Activated naive CD4-positive, alpha-beta T cell (primary cell): ENCODE results near the gene LIFR.

Experiments
- DNase-seq, 4 experiments: peaks; one replicate each; lab custom pipeline; 2025; lab: John Stamatoyannopoulos, UW

LIFR gene

DNA sequence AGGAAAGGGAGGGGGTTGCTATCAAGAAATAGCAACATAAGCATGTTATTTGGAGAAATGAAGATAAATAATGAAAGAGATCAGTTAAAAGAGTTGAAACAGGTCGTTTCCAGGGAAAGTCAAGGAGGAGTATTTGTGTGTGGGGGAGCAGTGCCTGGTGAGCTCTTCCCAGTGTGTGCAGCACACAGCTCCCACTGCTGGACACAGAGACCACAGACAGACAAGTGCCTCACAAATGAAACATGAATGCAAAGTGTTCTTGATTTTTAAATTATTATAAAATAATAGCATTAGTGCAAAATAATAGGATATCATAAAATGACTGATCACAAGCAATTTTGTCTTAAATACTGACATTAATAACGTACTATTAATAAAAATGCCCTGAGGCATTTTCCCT lies 40.8 kb downstream of the LIFR start:
- no peak for DNase-seq

- DNase-seq: no peak
Measured at GRCh38 chr5:38515092-38515491, 41.4 kb downstream of the LIFR start.

- no peak for DNase-seq
Measured at GRCh38 chr5:38509185-38509584, 47.3 kb downstream of the LIFR start.

- no peak for DNase-seq
Measured at GRCh38 chr5:38506302-38506701, 50.1 kb downstream of the LIFR start.

DNA sequence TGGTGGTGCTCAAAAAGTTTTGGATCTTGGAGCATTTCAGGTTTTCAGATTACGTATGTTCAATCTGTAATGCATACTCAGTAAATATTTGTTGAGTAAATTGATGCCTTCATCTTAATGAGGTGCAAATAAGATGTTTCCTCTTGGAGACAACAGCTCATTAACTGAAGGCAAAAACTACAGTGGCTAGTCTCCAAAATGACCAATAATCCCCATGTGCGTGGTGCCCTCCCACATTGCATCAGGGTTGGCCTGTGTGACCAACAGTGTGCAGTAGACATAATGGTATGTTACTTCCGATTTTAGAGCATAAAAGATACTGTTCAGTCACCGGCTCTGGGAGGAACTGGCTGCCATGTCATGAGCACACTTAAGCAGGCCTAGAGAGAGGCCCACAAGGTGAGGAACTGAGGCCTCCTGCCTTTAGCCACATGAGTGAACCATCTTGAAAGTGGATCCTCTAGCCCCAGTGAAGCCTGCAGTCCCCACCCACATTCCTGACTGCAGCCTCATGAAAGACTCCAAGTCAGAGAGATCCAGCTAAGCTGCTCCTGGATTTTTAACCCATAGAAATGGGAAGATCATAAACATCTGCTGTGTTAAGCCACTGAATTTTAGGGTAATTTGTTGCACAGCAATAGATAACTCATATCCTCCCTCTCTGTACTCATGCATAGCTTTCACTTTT lies 55.7 kb downstream of the LIFR start:
- no peak for DNase-seq

DNA sequence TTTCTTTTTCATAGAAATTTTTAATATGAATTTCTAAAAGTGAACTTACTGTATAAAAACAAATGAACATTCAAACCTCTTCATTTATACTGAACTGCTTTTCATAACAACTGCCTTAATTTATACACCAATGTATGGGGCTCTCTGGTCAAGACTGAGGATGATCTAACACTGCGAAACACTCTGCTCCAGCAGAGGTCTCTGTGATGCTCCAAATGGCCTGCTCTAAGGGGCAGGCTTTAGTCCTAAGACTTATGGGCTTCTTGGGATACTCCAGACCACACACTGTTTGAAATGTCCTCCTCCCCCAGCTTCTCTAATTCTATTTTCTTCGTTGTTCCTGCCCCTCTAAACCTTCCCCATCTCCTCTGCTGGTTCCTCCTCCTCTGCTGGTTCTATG lies 58.5 kb downstream of the LIFR start:
- DNase-seq: no peak

DNA sequence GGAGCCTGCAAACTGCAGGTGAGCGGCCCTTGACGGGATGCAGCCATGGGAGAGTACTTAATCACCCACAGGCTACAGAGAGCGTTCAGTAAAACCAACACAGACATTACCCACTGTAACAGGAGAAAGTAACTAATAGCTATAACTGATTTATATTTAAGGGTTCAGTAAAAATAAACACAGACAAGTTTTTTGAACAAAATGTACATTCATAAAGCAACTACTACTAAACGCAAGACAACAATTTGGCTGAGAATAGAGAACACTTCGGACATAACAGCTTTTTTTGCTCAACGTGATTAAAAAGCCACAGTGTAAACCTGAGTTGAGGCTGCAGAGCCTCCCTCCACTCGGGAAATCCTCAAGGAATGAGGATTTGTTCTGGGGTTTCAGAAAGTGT lies 61.7 kb downstream of the LIFR start:
- no peak for DNase-seq

DNA sequence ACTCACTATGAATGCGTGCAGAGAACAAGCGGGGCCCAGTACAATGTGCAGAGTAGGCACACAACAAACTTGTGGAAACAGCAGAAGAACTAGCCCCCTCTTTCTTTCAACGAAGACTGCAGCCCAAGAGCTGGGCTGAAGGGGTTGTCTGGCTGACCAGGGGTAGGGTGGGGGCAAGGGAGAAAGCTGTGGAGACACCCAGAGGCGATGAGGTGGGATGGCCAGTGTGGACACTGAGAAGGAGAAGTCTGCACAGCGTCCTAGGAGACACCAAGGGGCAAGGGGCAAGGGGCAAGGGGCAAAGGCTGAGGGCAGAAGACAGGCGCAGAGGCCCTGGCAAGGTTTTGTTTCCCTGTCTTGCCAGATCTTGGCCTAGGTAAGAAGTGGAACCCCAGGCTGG lies 62.3 kb downstream of the LIFR start:
- DNase-seq: no peak

DNA sequence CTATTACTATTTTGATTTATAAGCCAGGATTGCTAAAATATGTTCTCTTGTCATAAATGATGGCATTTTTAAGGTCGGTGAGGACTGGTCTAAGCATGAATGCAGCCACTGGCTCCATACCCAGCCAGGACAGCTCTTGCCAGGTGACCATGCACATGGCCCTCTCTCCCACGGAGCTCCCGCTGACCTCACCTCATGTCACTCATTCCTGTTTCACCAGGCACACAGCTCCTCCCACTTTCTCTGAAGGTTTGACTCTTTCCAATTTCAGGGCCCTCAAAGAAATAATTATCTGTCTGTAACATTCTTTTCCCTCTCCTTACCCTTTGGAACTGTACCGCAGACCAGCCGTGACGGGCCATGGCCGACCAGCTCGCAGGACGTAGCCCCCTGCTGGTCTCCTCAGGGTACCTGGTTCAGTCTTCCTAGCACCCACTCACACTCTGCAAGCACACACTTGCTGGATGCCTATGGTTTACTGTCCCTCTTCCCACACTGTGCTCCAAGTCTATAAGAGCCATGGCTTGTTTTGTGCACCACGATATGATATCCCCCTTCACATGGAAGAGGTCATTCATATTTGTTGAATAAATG lies 72.5 kb downstream of the LIFR start:
- DNase-seq: no peak

DNA sequence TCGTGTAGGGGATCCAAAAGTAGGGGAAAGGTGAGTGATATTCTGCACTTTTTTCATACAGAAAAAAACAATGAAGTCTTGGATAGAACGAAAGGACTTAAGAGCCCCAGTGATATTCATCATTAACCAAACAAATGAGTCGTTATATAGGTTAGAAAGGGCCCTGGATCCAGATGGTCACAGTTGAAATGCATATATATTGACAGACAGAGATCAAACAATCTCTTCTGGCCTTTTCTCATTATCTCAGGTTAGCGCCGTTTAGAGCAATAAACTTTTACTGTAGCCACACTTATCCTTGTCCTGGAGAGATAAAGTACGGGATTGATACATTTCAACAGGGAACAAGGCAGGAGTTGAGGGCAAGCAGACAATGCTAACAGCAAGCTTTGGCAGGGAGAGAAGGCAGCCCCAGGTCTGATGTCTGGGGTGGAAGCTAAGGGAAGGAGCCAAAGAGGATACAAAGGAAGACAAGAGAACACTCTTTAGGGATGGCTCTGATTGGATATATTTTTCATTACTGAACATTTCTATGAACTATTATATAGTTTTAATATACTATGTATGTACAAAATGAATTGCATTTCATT lies 77.0 kb downstream of the LIFR start:
- DNase-seq: no peak

- no peak for DNase-seq
Measured at GRCh38 chr5:38478878-38479277, 77.6 kb downstream of the LIFR start.

GRCh38 chr5:38478166-38478565 lies 78.3 kb downstream of the LIFR start:
- no peak for DNase-seq

DNA sequence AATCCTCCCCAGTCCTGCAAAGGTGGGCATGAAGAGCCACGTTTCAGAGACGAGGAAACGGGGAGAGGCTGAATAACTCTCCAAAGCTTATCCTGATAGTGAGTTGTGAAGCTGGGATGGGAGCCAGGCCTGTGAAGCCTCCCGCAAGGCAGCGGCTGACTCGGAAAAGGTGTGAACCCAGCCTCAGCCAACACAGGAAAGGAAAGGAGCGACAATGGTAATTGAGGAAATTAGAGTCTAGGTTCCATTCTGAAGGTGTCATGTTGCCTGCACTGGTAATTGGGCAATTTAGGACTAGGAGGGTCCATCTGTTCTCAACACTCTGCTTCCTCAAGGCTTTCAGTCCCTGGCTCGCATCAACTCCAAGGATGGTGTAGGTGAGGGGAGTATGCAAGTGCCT lies 83.4 kb downstream of the LIFR start:
- DNase-seq: no peak

DNA sequence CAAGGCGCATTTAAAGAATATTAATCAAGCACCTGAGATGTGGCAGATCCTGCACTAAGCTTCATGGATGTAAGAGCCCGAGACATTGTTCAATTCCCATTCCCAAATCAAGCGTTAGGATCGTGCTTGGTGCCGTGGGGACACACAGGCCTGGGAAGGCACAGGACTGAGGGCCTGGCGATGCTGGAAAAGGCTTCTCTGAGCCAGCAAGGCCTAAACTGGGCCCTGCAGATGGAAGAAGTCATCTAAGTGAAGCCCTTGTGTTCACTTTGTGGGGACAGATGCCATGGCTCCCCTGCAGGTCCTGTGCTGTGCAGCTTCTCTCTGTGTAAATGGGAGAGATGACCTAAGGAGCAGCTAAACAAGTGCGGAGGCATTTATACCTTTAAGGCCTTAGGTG lies 83.9 kb downstream of the LIFR start:
- DNase-seq: no peak

GRCh38 chr5:38471709-38472108 lies 84.7 kb downstream of the LIFR start:
- no peak for DNase-seq

DNA sequence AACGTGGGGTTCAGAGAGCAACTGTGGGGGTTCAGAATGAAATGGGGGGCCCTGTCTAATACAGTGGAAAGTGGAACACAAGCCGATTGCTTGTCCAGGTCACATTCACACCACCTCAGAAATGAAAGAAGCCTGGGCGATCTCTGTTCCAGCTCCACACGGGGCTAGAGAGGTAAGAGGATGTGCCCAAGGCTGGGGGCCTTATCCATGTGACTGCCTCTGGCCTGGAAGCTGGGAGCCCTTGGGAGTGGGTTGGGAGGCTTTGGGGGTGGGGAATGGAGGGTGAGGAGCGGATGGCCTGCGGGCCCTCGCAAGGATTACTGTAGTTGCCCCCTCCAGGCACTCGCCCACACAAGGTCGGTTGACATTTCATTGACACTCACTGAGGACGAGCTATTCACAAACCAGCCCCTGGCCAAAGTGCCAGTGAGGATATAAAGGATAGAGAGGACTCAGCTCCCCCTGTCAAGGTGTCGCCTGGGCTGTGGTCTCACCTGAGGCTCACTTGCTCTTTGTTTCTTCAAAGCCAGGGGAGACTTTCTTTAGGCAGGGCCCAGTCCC lies 86.7 kb downstream of the LIFR start:
- DNase-seq: no peak

DNA sequence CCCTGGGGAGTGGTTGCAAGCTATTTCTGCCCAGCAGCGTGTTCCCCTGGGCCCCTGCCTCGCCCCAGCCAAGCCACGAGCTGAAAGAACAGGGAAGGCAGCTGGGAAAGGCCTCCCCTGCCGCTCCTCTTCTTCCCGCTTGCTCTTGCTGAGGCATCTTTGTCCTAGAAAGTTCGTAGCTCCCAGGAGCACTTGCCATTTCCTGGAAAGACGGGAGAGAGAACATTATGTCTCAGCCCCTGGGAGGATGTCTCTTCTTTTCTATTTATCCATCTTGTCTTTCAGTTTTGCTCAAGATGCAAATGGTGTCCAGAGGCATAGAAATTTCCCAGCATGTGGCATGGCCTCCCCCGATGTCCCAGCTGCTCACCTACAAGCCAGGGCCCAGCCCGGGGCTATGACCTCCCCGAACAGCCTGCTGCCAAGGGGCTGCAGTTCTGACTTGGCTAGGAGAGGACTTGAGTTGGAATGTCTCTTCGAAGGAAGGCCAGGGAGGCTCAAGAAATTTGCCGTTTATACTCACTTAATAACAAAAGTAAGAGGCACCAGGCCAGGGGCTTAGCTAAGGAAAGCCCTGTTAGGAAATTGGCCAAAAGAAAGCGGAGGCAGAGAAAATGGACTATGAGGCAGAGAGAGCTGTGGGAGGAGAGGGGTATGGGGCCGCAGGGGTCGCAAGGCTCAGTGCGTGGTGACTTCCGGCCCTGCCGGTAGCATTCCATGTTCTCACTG lies 87.3 kb downstream of the LIFR start:
- no peak for DNase-seq

GRCh38 chr5:38468202-38468673 lies 88.2 kb downstream of the LIFR start:
- DNase-seq: no peak

DNA sequence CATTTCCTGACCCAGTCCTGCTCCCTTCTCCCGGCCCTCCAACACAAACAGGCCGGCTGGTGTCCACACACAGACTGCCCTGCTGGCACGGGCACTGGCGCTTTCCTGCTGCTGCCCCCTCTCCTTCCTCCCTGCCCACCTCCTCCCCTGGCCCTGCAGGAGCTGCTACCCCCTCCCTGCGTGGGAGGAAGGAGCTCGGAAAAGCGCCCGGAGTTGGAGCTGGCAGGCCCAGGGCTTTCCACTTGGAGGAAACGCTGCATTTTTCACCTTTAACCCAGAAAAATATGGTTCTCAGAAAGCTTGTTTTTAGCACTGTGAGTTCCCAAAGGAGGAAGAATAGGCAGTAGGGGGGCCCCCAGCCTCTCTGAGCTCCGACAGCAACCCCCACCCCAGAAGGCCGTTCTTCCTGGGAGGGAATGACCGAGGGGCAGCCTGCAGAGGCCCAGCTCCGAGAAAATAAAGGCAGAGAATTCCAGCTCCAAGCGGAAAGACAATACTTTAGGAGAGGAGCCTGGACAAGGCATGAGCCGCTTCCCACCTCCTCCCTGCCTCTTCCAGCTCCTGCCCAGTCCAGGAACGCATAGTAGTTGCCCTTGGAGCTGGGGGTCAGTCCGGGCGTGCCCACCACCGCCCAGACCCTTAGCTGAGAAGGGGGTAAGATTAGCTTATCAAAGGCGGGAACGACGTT lies 88.9 kb downstream of the LIFR start:
- no peak for DNase-seq

DNA sequence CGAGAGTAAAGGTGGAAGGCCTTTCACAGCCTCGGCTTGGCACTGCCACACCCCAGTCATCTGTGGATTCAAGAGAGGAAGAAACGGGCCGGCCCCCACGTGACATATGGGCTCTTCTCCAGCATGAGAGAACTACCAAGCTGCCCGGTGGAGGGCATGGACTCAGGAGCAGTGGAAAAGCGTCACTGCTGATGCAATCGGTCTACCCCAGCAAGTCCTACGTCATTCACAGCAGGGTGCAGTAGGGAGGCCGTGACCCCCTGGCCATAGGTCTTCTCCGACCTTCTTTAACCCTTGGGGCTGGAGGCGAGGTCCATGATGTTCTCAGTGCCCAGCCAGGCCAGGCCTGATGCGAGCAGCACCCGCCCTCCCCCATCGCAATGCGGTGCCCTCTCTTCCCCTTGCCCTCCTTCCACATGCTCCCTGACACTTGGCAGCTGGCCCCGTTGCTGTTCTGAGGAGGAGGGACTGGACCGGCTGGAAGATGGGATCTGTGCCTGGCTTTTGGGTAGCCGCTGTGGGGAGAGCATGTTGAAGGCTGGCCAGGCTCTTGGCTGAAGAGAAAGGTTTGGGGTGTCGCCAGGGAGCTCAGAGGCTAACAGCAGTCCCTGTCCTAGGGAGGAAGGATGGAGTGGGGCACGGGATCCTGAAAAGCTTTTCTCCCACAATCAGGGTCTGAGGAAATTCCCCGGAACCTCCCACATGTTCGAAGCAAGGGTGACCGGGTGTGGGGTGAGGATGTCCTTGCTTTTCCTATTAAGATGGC lies 89.8 kb downstream of the LIFR start:
- no peak for DNase-seq

GRCh38 chr5:38465702-38466423 lies 90.6 kb downstream of the LIFR start:
- no peak for DNase-seq
